Measurements from ENCODE around the gene ZNF445. TPM values are rescaled to one million over a fixed set of nuclear protein-coding genes. Genes with fewer than 3 reads are reported as not detected.

The ZNF445 gene
- total RNA-seq, 4 donors from 2014 or later: 5.4 to 17.3 (median 10.5) TPM

DNA sequence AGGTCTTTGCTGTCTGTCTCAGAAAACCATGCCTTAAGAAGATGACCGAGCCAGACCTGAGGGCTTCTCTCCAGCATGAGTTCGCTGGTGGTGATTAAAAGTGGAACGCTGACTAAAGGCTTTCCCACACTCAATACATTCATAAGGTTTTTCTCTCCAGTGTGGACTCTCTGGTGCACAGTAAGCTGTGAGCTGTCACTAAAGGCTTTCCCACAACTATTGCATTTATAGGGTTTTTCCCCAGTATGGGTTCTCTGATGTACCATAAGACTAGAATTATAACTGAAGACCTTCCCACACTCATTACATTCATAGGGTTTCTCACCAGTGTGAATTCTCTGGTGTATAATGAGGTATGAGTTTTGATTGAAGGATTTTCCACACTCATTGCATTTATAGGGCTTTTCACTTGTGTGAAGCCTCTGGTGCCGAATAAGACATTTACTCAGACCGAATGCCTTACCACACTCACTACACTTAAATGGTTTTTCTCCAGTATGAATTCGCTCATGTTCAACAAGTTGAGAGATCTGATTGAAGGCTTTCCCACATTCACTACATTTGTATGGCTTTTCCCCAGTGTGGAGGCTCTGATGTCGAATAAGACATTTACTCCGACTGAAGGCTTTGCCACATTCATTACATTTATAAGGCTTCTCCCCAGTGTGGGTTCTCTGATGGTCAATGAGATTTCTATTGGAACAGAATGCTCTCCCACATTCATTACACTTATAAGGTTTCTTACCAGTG lies 21.9 kb upstream of the ZNF445 start:
- Histone ChIP-seq H3K9me3 (peaks cover 0 to 41% (median 3%) of the 10 kb centered on the region in 4 donors), H3K4me1 (no peaks in the 10 kb centered on the region), H3K27ac (no peak overlapping the region), H3K36me3 (peaks cover 0 to 53% (median 8%) of the 10 kb centered on the region in 3 donors), H3K27me3 (no peaks in the 10 kb centered on the region), H3K4me3 (no peak overlapping the region)
- DNase-seq: no peak
- TF ChIP-seq POLR2A (IDR thresholded peaks at IDR 0.05): no peak

DNA sequence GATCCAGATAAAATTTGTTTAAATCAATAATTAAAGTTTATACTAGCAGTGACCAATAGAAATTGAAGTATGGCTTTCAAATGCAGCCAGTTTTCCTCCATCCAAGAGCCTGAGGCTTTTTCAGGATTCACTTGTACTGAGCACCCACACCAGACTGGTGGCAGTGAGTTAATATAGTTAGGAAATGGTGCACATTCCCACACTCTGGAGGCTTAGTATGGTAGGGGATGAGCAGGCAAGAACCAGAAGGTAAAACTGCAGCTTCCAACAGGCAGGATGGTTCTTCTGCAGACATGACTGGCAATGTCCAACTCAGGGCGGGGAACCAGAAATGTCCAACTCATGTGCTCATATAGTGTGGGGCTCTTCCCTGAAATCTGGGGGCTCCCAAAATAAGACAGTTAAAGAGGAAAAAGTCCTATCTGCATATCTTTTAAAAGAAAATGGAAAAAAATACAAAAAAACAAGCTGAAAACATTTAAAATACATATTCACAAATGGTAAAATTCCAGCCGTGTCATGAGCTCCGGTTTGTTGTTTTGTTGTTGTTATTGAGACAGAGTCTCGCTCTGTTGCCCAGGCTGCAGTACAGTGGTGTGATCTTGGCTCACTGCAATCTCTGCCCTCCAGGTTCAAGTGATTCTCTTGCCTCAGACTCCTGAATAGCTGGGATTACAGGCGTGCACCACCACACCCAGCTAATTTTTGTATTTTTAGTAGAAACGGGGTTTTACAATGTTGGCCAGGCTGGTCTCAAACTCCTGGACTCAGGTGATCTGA lies 18.4 kb upstream of the ZNF445 start:
- H3K4me3 ChIP-seq: no peak overlapping the region
- H3K4me1 ChIP-seq: no peaks in the 10 kb centered on the region
- TF ChIP-seq CTCF (IDR thresholded peaks at IDR 0.05) (no peak), POLR2A (IDR thresholded peaks at IDR 0.05) (no peak)
- H3K27me3 ChIP-seq: no peaks in the 10 kb centered on the region
- no peak overlapping the region for H3K27ac ChIP-seq
- no peak for DNase-seq
- peaks cover 0 to 34% (median 8%) of the 10 kb centered on the region in 3 donors for H3K36me3 ChIP-seq
- H3K9me3 ChIP-seq: peaks cover 0 to 45% (median 3%) of the 10 kb centered on the region in 4 donors

DNA sequence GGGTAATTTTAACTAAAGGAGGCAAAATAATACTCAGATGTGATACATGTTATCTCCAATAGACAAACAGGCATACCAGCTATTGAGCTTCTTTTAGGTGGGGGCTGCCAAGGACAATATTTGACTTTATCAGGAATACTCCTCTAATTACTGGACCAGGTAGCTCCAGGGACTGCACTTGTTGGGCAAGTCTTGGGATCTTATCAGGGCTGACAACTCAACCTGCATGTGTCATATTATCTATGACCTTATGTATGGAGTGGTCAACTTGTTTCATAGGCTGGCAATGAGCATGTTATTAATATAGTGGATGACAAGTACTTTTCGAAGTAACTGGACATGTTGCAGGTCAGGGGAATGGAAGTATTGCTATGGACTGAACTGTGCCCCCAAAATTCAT lies 15.0 kb upstream of the ZNF445 start:
- no peak for TF ChIP-seq CTCF (IDR thresholded peaks at IDR 0.05)

GRCh38 chr3:44482721-44483120 lies 5.3 kb upstream of the ZNF445 start:
- no peak overlapping the region for H3K27ac ChIP-seq
- no peak for TF ChIP-seq CTCF (IDR thresholded peaks at IDR 0.05)
- no peak for TF ChIP-seq POLR2A (IDR thresholded peaks at IDR 0.05)
- no peak for DNase-seq
- no peaks in the 10 kb centered on the region for H3K4me1 ChIP-seq
- H3K36me3 ChIP-seq: no peaks in the 10 kb centered on the region
- no peak overlapping the region for H3K4me3 ChIP-seq
- H3K9me3 ChIP-seq: no peaks in the 10 kb centered on the region
- no peaks in the 10 kb centered on the region for H3K27me3 ChIP-seq

More for the DNA sequence above, 15.0 kb upstream of the ZNF445 start:
- Histone ChIP-seq H3K27me3 (no peaks in the 10 kb centered on the region), H3K4me1 (no peaks in the 10 kb centered on the region), H3K9me3 (peaks cover 0 to 22% (median 0%) of the 10 kb centered on the region in 4 donors), H3K4me3 (no peak overlapping the region), H3K27ac (no peak overlapping the region), H3K36me3 (peaks cover 0 to 3% (median 0%) of the 10 kb centered on the region in 3 donors)
- DNase-seq: no peak

DNA sequence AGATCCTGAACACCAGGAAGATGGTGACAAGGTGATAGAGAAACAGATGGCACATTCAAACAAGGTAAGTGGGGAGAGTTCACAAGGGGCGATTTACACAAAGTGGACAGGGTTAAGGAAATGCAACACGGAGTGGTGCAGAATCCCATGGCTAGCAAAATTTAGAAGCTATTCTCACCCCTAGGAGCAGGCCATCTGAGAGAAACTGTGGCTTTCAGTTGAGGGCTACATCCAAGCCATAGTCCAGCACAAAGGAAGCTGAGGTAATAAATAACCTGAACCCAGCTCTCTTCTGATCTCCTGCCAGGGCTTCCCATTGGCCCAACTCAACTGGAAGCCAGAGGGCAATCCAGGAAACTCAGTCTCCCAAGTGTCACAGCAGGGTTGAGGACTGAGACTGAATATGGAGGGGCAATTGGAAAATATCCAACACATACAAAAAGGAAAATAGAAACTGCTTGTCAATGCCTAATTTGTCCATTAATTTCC lies 1.2 kb upstream of the ZNF445 start:
- no peaks in the 10 kb centered on the region for H3K27me3 ChIP-seq
- no peak overlapping the region for H3K27ac ChIP-seq
- H3K9me3 ChIP-seq: no peaks in the 10 kb centered on the region
- peaks cover 0 to 19% (median 8%) of the 10 kb centered on the region in 4 donors for H3K4me1 ChIP-seq
- no peaks in the 10 kb centered on the region for H3K36me3 ChIP-seq
- DNase-seq: no peak
- H3K4me3 ChIP-seq: no peak overlapping the region
- TF ChIP-seq POLR2A (IDR thresholded peaks at IDR 0.05): no peak
- no peak for TF ChIP-seq CTCF (IDR thresholded peaks at IDR 0.05)

GRCh38 chr3:44478055-44478468 lies 592 bp upstream of the ZNF445 start:
- no peaks in the 10 kb centered on the region for H3K27me3 ChIP-seq
- TF ChIP-seq CTCF (IDR thresholded peaks at IDR 0.05) (no peak), POLR2A (IDR thresholded peaks at IDR 0.05) (no peak)
- peaks cover 0 to 19% (median 8%) of the 10 kb centered on the region in 4 donors for H3K4me1 ChIP-seq
- peak overlapping the region in 3 of 4 donors; percentile 72 to 97 (median 93) for H3K4me3 ChIP-seq
- DNase-seq: no peak
- no peaks in the 10 kb centered on the region for H3K9me3 ChIP-seq
- H3K27ac ChIP-seq: peak overlapping the region in 1 of 4 donors; percentile 84
- H3K36me3 ChIP-seq: no peaks in the 10 kb centered on the region

All from Peyer's patch (tissue), 4 donors.